Fibroblast of pulmonary artery (primary cell): ENCODE results near the gene RPS19.
"Not testable (repeated sequence)": the region's sequence is repeated elsewhere in the genome, so short reads cannot be mapped to it uniquely, and the experiment has no call there.

Experiments used
- DNase-seq: peaks from one replicate; pipeline ENCODE4 v3.0.0-alpha.2; 2010; ENCODE audit warnings: low read depth
- H3K4me3 ChIP-seq: replicated peaks from 2 replicates; pipeline ENCODE4 v1.5.1; 2011; ENCODE audit warnings: low read depth, mild to moderate bottlenecking, control low read depth, low read length, moderate library complexity
- CTCF ChIP-seq: IDR thresholded peaks from 2 replicates; pipeline ENCODE4 v1.5.1; 2011; ENCODE audit warnings: mild to moderate bottlenecking, control low read depth, low read length, inconsistent platforms; ENCODE audit errors: missing control alignments

The RPS19 gene

GRCh38 chr19:41870401-41870873 is 10.4 kb downstream of the RPS19 start:
- H3K4me3 ChIP-seq = no peak overlapping the region
- DNase-seq = peak; percentile 29
- TF ChIP-seq CTCF = no peak

DNA sequence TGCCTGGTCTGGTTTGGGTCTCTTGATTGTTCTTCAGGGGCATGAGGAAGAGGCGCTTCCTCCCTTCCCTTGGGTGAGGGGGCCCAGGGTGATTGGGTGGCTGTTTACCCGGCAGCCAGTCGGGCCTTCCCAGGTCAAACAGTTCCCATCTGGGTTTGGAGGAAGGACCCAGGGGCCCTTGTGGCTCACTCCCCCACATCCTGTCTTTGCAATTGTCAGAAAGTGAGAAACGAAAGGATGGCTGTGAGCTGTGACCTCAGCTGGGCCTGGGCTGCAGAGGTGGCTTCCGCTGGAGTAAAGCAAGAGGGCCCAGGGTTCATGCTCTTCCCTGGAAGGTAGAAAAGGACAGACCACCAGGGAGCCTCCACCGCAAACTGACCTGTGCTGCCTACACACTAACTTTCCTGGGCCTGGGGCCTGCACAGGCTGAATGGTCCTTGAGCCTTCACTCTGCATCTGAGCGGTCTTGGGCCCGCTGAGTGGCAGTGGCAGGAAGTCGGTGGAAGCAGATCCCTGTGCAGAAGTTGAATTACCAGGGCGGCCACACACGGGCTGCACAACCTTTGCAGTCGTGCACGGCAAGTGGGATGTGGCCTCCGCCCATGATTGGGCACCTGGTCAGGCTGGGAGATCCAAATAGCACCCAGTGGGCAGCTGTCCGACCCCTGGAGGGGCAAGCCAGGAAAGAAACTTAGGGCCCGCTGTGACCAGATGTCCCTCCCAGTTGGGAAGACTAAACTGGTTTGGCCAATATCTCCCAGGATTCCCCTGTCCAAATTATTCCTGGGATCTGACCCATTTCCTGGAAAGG is 11.7 kb downstream of the RPS19 start:
- H3K4me3 ChIP-seq = no peak overlapping the region
- no peak for TF ChIP-seq CTCF
- DNase-seq = no peak

DNA sequence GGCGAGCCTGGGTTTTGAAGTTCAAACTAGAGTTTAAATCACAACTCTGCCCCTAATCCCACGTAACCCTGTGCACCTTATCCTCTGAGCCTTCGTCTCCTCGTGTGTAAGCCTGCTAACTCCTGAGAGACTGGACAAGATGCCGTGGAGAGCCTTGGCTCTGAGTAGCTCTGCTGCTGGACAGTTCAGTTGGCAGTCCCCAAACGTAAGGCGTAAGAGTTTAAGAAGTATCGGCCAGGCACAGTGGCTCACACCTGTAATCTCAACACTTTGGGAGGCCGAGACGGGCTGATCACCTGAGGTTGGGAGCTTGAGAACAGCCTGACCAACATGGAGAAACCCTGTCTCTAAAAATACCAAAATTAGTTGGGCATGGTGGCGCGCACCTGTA is 12.3 kb downstream of the RPS19 start:
- TF ChIP-seq CTCF = no peak
- no peak overlapping the region for H3K4me3 ChIP-seq
- DNase-seq = no peak

- TF ChIP-seq CTCF = peak; percentile 71
- peak; percentile 67 for DNase-seq
- no peak overlapping the region for H3K4me3 ChIP-seq
Measured at GRCh38 chr19:41872775-41873647, 13.0 kb downstream of the RPS19 start.

DNA sequence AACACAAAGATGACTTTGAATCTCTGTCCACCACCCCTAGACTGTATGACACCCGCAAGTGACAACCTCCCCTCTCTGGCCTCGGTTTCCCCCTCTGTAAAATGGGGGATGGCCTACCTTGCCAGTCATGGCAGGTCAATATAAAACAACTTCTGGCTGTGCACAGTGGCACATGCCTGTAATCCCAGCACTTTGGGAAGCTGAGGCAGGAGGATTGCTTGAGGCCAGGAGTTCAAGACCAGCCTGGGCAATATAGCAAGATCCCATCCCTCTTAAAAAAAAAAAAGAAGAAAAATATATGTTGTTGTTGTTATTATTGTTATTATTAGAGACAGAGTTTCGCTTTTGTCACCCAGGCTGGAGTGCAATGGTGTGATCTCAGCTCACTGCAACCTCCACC is 15.9 kb downstream of the RPS19 start:
- not testable (repeated sequence) for H3K4me3 ChIP-seq, DNase-seq

GRCh38 chr19:41876847-41877832 is 17.1 kb downstream of the RPS19 start, which contains the start of gene CD79A:
TSS of gene CD79A (plus strand) at chr19:41877279. CDS start at chr19:41877305, 26 bp downstream.
- DNase-seq = no peak

More at GRCh38 chr19:41876847-41877832, 17.1 kb downstream of the RPS19 start, which contains the start of gene CD79A:
- no peak within 1 kb of the TSS for H3K4me3 ChIP-seq
- no peak for TF ChIP-seq CTCF
